Lung (tissue), 16 donors: Measurements from ENCODE around the gene DUSP6. TPM values are rescaled to one million over a fixed set of nuclear protein-coding genes. Genes with fewer than 3 reads are reported as not detected.

Source experiments
- ATAC-seq: fragments of 200-7000 bp; cut with Tn5 transposase; one replicate; pipeline ENCODE4 v1.9.1; 2020; ENCODE audit warnings: moderate number of reproducible peaks; ENCODE audit not compliant: insufficient read depth, low FRiP score
- DNase-seq, 3 donors: peaks; one replicate each; pipeline ENCODE4 v3.0.0-alpha.2; 2013 to 2017
- H3K27ac ChIP-seq, 2 donors: one replicate each; pipeline ENCODE4 v1.5.1; 2013; ENCODE audit warnings: mild to moderate bottlenecking in 2 of 2, moderate library complexity in 2 of 2, control low read depth in 1 of 2, inconsistent platforms in 1 of 2, low read depth in 1 of 2, low read length in 1 of 2
- H3K27me3 ChIP-seq, 3 donors: one replicate each; pipeline ENCODE4 v1.5.1; 2013; ENCODE audit warnings: low read length in 2 of 3; ENCODE audit not compliant: control insufficient read depth in 3 of 3, insufficient read depth in 3 of 3
- H3K36me3 ChIP-seq, 4 donors: one replicate each; pipeline ENCODE4 v1.5.1; 2013; ENCODE audit warnings: low read length in 4 of 4, mild to moderate bottlenecking in 1 of 4, moderate library complexity in 1 of 4; ENCODE audit not compliant: control insufficient read depth in 4 of 4, insufficient read depth in 4 of 4
- H3K4me1 ChIP-seq, 5 donors: one replicate each; pipeline ENCODE4 v1.5.1; 2013; ENCODE audit warnings: low read length in 5 of 5, mild to moderate bottlenecking in 2 of 5, moderate library complexity in 1 of 5; ENCODE audit not compliant: control insufficient read depth in 5 of 5, insufficient read depth in 5 of 5
- H3K4me3 ChIP-seq: one replicate; pipeline ENCODE4 v1.5.1; 2013; ENCODE audit warnings: mild to moderate bottlenecking, control low read depth, moderate library complexity
- H3K9ac ChIP-seq, 2 donors: one replicate each; pipeline ENCODE4 v1.5.1; 2013; ENCODE audit warnings: low read length in 2 of 2, control low read depth in 1 of 2; ENCODE audit not compliant: insufficient read depth in 1 of 2
- H3K9me3 ChIP-seq, 4 donors: one replicate each; pipeline ENCODE4 v1.5.1; 2013; ENCODE audit warnings: low read length in 3 of 4, mild to moderate bottlenecking in 1 of 4, moderate library complexity in 1 of 4; ENCODE audit not compliant: control insufficient read depth in 4 of 4, insufficient read depth in 3 of 4
- CTCF ChIP-seq: IDR thresholded peaks from 2 replicates; pipeline ENCODE4 v1.5.1; 2012; ENCODE audit warnings: mild to moderate bottlenecking; ENCODE audit errors: control extremely low read depth, extremely low read depth
- WGBS, 2 donors: extraction: QIAGEN DNeasy Blood & Tissue Kit; methylation state at CpG; one replicate each; pipeline ENCODE4 v1.1.7; 2013; 5-methylcytosine and 5-hydroxymethylcytosine counted together
- long read RNA-seq, 5 donors: transcript quantifications; one replicate each; lab custom pipeline, GENCODE V29; 2026
- polyA plus RNA-seq, 2 donors: library from polyadenylated mRNA; stranded (reverse); fragments of 200-250 nt; gene quantifications; one replicate each; pipeline ENCODE4 v1.2.1, GENCODE V29; 2013
- total RNA-seq, 2 donors: library from RNA; depleted of rRNA in 1 of 2; stranded (reverse); fragments of >200 nt in 1 of 2; gene quantifications; one replicate each; pipeline ENCODE4 v1.2.1, GENCODE V29; 2014 to 2021
- donor health status: control.
- donor health status: control.
- donor health status: Bipolar disorder and iron deficiency.
- donor health status: healthy.
- donor health status: DM: yes; HTN: yes; CAD: no.

The DUSP6 gene
- 100 to 1,000 TPM; 168 to 187 TPM for total RNA-seq
- polyA plus RNA-seq = 100 to 1,000 TPM in 1 of 2 donors, 10 to 100 TPM in 1; 37.8 to 141 TPM
- long read RNA-seq, donor 1, full-length matches to known transcripts = 68 of 78 reads
- long read RNA-seq, donor 1, partial matches to known transcripts = 10 of 78 reads
- long read RNA-seq, donor 1, other reads (novel, unspliced or antisense) = 0 of 78 reads
- long read RNA-seq, donor 2, full-length matches to known transcripts = 23 of 30 reads
- long read RNA-seq, donor 2, partial matches to known transcripts = 7 of 30 reads
- long read RNA-seq, donor 2, other reads (novel, unspliced or antisense) = 0 of 30 reads
- long read RNA-seq, donor 3, full-length matches to known transcripts = 50 of 58 reads
- long read RNA-seq, donor 3, partial matches to known transcripts = 8 of 58 reads
- long read RNA-seq, donor 3, other reads (novel, unspliced or antisense) = 0 of 58 reads
- long read RNA-seq, donor 4, full-length matches to known transcripts = 35 of 51 reads
- long read RNA-seq, donor 4, partial matches to known transcripts = 16 of 51 reads
- long read RNA-seq, donor 4, other reads (novel, unspliced or antisense) = 0 of 51 reads
- long read RNA-seq, donor 5, full-length matches to known transcripts = 80 of 94 reads
- long read RNA-seq, donor 5, partial matches to known transcripts = 14 of 94 reads
- long read RNA-seq, donor 5, other reads (novel, unspliced or antisense) = 0 of 94 reads

GRCh38 chr12:89352492-89353187 is at the start of gene DUSP6:
TSS of gene DUSP6 (minus strand) at chr12:89352501. CDS start at chr12:89352039, 462 bp downstream.
- peaks cover 0 to 56% (median 19%) of the 10 kb centered on the region in 5 donors for H3K4me1 ChIP-seq
- DNase-seq = peak; percentile 99 to 100 (median 100)
- H3K36me3 ChIP-seq = peaks cover 0 to 40% (median 13%) of the 10 kb centered on the region in 4 donors
- H3K4me3 ChIP-seq = peak within 1 kb of the TSS; percentile 79
- H3K27me3 ChIP-seq = no peaks in the 10 kb centered on the region
- peak within 1 kb of the TSS; percentile 99 to 100 for H3K27ac ChIP-seq
- WGBS, 2 donors = 0 to 1% methylated on average over 34 of the region's 34 CpGs
- ATAC-seq = peak; percentile 66
- H3K9me3 ChIP-seq = peaks cover 0 to 1% (median 0%) of the 10 kb centered on the region in 4 donors
- TF ChIP-seq CTCF = no peak
- peak within 1 kb of the TSS; percentile 89 to 98 for H3K9ac ChIP-seq

- no peak for TF ChIP-seq CTCF
- Histone ChIP-seq H3K4me1 (peaks cover 0 to 2% (median 0%) of the 10 kb centered on the region in 5 donors), H3K27ac (no peak overlapping the region), H3K9me3 (peaks cover 0 to 3% (median 0%) of the 10 kb centered on the region in 4 donors), H3K27me3 (no peaks in the 10 kb centered on the region), H3K4me3 (no peak overlapping the region), H3K36me3 (no peaks in the 10 kb centered on the region), H3K9ac (no peak overlapping the region)
- DNase-seq (no peak), ATAC-seq (no peak)
- 84 to 86% methylated on average over 3 of the region's 3 CpGs for WGBS, 2 donors
Observed at GRCh38 chr12:89401433-89402058, 49.2 kb upstream of the DUSP6 start.

GRCh38 chr12:89400415-89400814 is 48.1 kb upstream of the DUSP6 start:
- no peak for DNase-seq
- TF ChIP-seq CTCF = no peak
- Histone ChIP-seq H3K4me1 (no peaks in the 10 kb centered on the region), H3K27ac (no peak overlapping the region), H3K27me3 (no peaks in the 10 kb centered on the region), H3K9ac (no peak overlapping the region), H3K9me3 (peaks cover 0 to 3% (median 0%) of the 10 kb centered on the region in 4 donors), H3K36me3 (no peaks in the 10 kb centered on the region), H3K4me3 (no peak overlapping the region)
- 97% methylated on average over 6 of the region's 6 CpGs for WGBS, 2 donors
- no peak for ATAC-seq
